Panc1 (cell line): Measurements from ENCODE around the gene DUSP3. TPM values are rescaled to one million over a fixed set of nuclear protein-coding genes. Genes with fewer than 3 reads are reported as not detected.

ENCODE experiments used
- ATAC-seq: fragments of 200-7000 bp; cut with Tn5 transposase; 2 replicates; pipeline ENCODE4 v1.9.1; 2020; ENCODE audit warnings: mild to moderate bottlenecking, moderate library complexity
- BruUV-seq: library from RNA; stranded (reverse); fragments of 400-500 nt; replicated peaks from 2 replicates; lab custom pipeline; 2021; lab: Mats Ljungman, UMichigan
- CTCF ChIA-PET: fragments of 300-600 bp; sonication (Branson Sonifier 250); formaldehyde crosslinking; loops from one replicate; lab custom pipeline; 2022; ENCODE audit warnings: antibody characterized with exemption; lab: Charles Lee
- POLR2A ChIA-PET: fragments of 300-600 bp; sonication (Branson Sonifier 250); formaldehyde crosslinking; loops from one replicate; lab custom pipeline; 2022; ENCODE audit warnings: antibody characterized with exemption; lab: Charles Lee
- DNase-seq: peaks from one replicate; pipeline ENCODE4 v3.0.0-alpha.2; 2010; ENCODE audit warnings: low read depth, low spot score
- H3K27ac ChIP-seq: 2 replicates; pipeline ENCODE4 v1.5.1; 2011; ENCODE audit warnings: mild to moderate bottlenecking, low read length, inconsistent platforms
- H3K27me3 ChIP-seq: fragments of 200-500 bp; sonication (Bioruptor generic); 2 replicates; pipeline ENCODE4 v1.6.0; 2014; ENCODE audit warnings: low read length, inconsistent platforms; ENCODE audit not compliant: control insufficient read depth, insufficient read depth
- H3K36me3 ChIP-seq: fragments of 200-500 bp; sonication (Bioruptor generic); 2 replicates; pipeline ENCODE4 v1.5.1; 2014; ENCODE audit warnings: inconsistent platforms, mild to moderate bottlenecking, low read length, moderate library complexity; ENCODE audit not compliant: control insufficient read depth, insufficient read depth
- H3K4me1 ChIP-seq: 2 replicates; pipeline ENCODE4 v1.5.1; 2011; ENCODE audit warnings: inconsistent platforms, mild to moderate bottlenecking, low read length, moderate library complexity; ENCODE audit not compliant: control insufficient read depth, insufficient read depth
- H3K4me3 ChIP-seq, 2 experiments: 2 replicates each; pipeline ENCODE4 v1.5.1; 2011 to 2012; ENCODE audit warnings: low read depth in 2 of 2, low read length in 2 of 2, mild to moderate bottlenecking in 2 of 2, inconsistent platforms in 1 of 2, moderate library complexity in 1 of 2
- H3K9me3 ChIP-seq: fragments of 200-500 bp; sonication (Bioruptor generic); 2 replicates; pipeline ENCODE4 v1.5.1; 2014; ENCODE audit warnings: low read depth, mild to moderate bottlenecking, inconsistent platforms, low read length, moderate library complexity; ENCODE audit not compliant: control insufficient read depth, insufficient read depth
- POLR2AphosphoS5 ChIP-seq: IDR thresholded peaks from 2 replicates; pipeline ENCODE4 v1.6.1; 2012; ENCODE audit warnings: mild to moderate bottlenecking, low read depth, low read length, moderate library complexity
- SIN3A ChIP-seq: IDR thresholded peaks from 2 replicates; pipeline ENCODE4 v1.6.1; 2012; ENCODE audit warnings: low read depth, mild to moderate bottlenecking, low read length, moderate library complexity, borderline replicate concordance; ENCODE audit not compliant: insufficient read depth
- TCF7L2 ChIP-seq: IDR thresholded peaks from 2 replicates; pipeline ENCODE4 v1.6.1; 2011; ENCODE audit warnings: mild to moderate bottlenecking, low read depth, low read length, inconsistent platforms
- in situ Hi-C: cut with HindIII; loops from 2 replicates; pipeline ENCODE4 v1.10.0; 2016; ENCODE audit warnings: low sequenced_read_pairs, low pct_unique_long_range_greater_than_20kb
- intact Hi-C: fragments of 100-400 bp; cut with micrococcal nuclease; formaldehyde crosslinking; loops from one replicate; pipeline ENCODE4 v1.10.0; 2022; ENCODE audit not compliant: unreplicated experiment
- total RNA-seq: library from RNA; stranded (reverse); gene quantifications from one replicate; pipeline ENCODE4 v1.2.1, GENCODE V29; 2021; ENCODE audit not compliant: unreplicated experiment
- TF ChIP-seq, protein P1 (sequence below): fragments of 450-650 bp; IDR thresholded peaks from 2 replicates; pipeline ENCODE4 v1.5.1; 2017; ENCODE audit warnings: mild to moderate bottlenecking
- TF ChIP-seq, protein P2 (sequence below), 2 experiments: IDR thresholded peaks; 2 replicates each; pipeline ENCODE4 v1.6.1; 2011 to 2012; ENCODE audit warnings: low read depth in 2 of 2, control low read depth in 1 of 2, low read length in 1 of 2, mild to moderate bottlenecking in 1 of 2, moderate library complexity in 1 of 2; ENCODE audit not compliant: insufficient read depth in 1 of 2

Gene DUSP3
- total RNA-seq, 1 experiment from 2014 or later, result 41.6 TPM

DNA sequence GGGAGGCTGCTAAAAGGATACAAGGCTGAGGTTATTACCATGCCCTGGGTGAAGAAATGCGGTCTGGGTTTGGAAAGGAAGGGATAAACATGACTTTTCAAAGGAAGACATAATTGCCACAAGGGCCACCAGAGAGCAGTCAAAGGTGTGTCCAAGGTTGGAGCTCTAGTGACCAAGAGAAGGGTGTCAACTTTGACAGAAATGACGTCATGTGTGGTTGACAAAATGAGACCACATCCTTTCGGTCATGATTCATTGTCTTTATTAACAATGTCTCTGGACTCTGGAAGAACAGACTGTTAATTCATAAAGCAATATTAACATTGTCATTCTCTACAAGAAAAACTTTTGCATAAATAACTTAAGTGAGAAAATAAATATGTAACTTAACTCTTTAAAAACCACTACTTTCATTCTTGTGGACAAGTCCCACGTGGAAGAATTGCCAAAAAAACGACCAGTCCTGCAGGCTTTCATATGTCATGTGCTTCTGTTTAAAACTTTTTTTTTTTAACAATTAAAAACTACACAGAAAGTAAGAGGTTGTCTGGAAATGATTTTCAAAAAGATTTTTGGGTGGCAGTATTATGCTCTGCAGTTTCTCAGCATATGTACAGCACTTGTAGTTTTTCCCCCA lies 25.2 kb downstream of the DUSP3 start:
- ChIA-PET POLR2A (no interaction called here), CTCF (no interaction called here)
- H3K27me3 ChIP-seq, result no peaks in the 10 kb centered on the region
- H3K4me3 ChIP-seq, result no peak overlapping the region
- no TSS peak for BruUV-seq
- no peak for ATAC-seq
- in situ Hi-C loops (loop anchor here (10.0 kb wide), 1 partner anchor 49 kb away; no protein-coding TSS in a partner anchor), intact Hi-C loops (no loop called here)
- DNase-seq, result no peak
- no peaks in the 10 kb centered on the region for H3K9me3 ChIP-seq
- TF ChIP-seq SIN3A, result no peak
- no peak for TF ChIP-seq TCF7L2
- TF ChIP-seq, protein P1, sequence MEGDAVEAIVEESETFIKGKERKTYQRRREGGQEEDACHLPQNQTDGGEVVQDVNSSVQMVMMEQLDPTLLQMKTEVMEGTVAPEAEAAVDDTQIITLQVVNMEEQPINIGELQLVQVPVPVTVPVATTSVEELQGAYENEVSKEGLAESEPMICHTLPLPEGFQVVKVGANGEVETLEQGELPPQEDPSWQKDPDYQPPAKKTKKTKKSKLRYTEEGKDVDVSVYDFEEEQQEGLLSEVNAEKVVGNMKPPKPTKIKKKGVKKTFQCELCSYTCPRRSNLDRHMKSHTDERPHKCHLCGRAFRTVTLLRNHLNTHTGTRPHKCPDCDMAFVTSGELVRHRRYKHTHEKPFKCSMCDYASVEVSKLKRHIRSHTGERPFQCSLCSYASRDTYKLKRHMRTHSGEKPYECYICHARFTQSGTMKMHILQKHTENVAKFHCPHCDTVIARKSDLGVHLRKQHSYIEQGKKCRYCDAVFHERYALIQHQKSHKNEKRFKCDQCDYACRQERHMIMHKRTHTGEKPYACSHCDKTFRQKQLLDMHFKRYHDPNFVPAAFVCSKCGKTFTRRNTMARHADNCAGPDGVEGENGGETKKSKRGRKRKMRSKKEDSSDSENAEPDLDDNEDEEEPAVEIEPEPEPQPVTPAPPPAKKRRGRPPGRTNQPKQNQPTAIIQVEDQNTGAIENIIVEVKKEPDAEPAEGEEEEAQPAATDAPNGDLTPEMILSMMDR, result no peak
- no peak for TF ChIP-seq POLR2AphosphoS5
- TF ChIP-seq, protein P2, sequence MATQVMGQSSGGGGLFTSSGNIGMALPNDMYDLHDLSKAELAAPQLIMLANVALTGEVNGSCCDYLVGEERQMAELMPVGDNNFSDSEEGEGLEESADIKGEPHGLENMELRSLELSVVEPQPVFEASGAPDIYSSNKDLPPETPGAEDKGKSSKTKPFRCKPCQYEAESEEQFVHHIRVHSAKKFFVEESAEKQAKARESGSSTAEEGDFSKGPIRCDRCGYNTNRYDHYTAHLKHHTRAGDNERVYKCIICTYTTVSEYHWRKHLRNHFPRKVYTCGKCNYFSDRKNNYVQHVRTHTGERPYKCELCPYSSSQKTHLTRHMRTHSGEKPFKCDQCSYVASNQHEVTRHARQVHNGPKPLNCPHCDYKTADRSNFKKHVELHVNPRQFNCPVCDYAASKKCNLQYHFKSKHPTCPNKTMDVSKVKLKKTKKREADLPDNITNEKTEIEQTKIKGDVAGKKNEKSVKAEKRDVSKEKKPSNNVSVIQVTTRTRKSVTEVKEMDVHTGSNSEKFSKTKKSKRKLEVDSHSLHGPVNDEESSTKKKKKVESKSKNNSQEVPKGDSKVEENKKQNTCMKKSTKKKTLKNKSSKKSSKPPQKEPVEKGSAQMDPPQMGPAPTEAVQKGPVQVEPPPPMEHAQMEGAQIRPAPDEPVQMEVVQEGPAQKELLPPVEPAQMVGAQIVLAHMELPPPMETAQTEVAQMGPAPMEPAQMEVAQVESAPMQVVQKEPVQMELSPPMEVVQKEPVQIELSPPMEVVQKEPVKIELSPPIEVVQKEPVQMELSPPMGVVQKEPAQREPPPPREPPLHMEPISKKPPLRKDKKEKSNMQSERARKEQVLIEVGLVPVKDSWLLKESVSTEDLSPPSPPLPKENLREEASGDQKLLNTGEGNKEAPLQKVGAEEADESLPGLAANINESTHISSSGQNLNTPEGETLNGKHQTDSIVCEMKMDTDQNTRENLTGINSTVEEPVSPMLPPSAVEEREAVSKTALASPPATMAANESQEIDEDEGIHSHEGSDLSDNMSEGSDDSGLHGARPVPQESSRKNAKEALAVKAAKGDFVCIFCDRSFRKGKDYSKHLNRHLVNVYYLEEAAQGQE (IDR thresholded peaks at IDR 0.05; ENCODE audit: insufficient read depth in 1 of 2, low read depth in 2 of 2, low read length in 1 of 2), result no peak
- H3K4me1 ChIP-seq, result no peaks in the 10 kb centered on the region
- no peak overlapping the region for H3K27ac ChIP-seq
- H3K36me3 ChIP-seq, result no peaks in the 10 kb centered on the region

DNA sequence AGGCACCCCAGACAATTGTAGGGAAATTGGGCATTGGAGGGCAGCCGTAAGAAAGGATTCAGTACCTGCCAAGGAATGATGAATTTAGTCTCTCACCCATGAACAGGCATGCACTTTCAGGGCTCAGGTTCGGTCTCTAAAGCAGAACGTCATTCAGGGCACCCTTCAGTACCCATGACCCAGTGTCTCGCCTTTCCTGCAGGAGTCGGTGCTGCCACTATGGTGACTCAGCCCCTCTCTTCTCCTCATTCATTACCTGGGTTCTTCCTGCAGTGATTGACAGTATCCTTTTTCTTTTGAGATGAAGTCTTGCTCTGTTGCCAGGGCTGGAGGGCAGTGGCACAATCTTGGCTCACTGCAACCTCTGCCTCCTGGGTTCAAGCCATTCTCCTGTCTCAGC lies 28.6 kb downstream of the DUSP3 start:
- in situ Hi-C loops (loop anchor here (10.0 kb wide), 1 partner anchor 45 kb away; no protein-coding TSS in a partner anchor), intact Hi-C loops (no loop called here)
- Histone ChIP-seq H3K9me3 (no peaks in the 10 kb centered on the region), H3K4me1 (no peaks in the 10 kb centered on the region), H3K27me3 (no peaks in the 10 kb centered on the region; the same call in 1 of the 2 replicates), H3K36me3 (no peaks in the 10 kb centered on the region), H3K27ac (no peak overlapping the region), H3K4me3 (no peak overlapping the region)
- CTCF ChIA-PET, result no interaction called here
- TF ChIP-seq, protein P2 (IDR thresholded peaks at IDR 0.05; ENCODE audit: insufficient read depth in 1 of 2, low read depth in 2 of 2, low read length in 1 of 2), result no peak
- POLR2A ChIA-PET, result no interaction called here
- no TSS peak for BruUV-seq
- no peak for DNase-seq
- no peak for ATAC-seq
